Measurements from ENCODE around the gene ZFHX3. TPM values are rescaled to one million over a fixed set of nuclear protein-coding genes. Genes with fewer than 3 reads are reported as not detected.
"Not testable (repeated sequence)": the region's sequence is repeated elsewhere in the genome, so short reads cannot be mapped to it uniquely, and the experiment has no call there.

ZFHX3 gene
- polyA plus RNA-seq, 1 donor: 8.8 TPM

GRCh38 chr16:73023752-73024570 is 24.0 kb downstream of the ZFHX3 start:
- no peak for DNase-seq (ENCODE audit: low read depth)

GRCh38 chr16:73023320-73023719 is 24.6 kb downstream of the ZFHX3 start:
- no peak for DNase-seq (ENCODE audit: low read depth)

GRCh38 chr16:73022534-73022933 is 25.4 kb downstream of the ZFHX3 start:
- DNase-seq (ENCODE audit: low read depth): no peak

GRCh38 chr16:73021866-73022495 is 25.9 kb downstream of the ZFHX3 start:
- DNase-seq (ENCODE audit: low read depth): no peak

GRCh38 chr16:73020409-73020884 is 27.5 kb downstream of the ZFHX3 start:
- DNase-seq (ENCODE audit: low read depth): no peak

- no peak for DNase-seq (ENCODE audit: low read depth)
Observed at GRCh38 chr16:73019457-73020362, 28.2 kb downstream of the ZFHX3 start.

- DNase-seq (ENCODE audit: low read depth): no peak
Observed at GRCh38 chr16:73018821-73019456, 29.0 kb downstream of the ZFHX3 start.

DNA sequence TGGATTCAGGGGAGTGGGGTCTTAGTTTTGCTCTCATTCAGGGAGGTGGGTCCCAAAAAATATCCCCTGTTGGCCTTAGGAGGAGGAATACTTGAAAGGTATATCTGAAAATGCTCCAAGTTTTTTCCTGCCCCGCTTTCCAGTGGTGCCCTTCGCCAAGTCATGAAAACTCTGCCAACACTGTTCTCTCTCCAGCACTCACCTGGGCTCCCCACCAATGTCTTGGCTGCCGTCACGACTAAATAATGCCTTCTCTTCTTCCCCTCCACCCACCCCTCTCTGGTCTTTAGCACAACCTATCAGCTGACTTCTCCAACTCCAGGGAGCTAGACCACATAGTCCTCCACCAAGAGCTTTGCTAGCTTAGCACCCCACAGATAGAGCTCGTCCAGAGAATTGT is 30.6 kb downstream of the ZFHX3 start:
- DNase-seq (ENCODE audit: low read depth): no peak

DNA sequence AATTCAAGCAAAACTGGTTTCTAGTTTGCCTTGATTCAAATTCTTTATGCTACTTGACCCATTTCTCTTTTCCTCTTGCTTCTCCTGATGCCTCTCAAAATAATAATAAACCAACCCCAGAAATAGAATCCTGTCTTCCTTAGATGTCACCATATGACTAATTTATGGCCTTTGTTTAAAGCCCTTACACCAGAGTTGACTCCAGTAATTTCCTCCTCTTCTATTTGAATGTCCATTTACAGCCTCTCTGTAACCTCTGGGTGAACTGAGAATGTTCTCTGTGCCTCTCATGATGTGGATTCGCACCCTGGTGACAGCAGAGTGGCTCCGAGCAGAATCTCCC is 31.5 kb downstream of the ZFHX3 start:
- DNase-seq (ENCODE audit: low read depth): no peak

DNA sequence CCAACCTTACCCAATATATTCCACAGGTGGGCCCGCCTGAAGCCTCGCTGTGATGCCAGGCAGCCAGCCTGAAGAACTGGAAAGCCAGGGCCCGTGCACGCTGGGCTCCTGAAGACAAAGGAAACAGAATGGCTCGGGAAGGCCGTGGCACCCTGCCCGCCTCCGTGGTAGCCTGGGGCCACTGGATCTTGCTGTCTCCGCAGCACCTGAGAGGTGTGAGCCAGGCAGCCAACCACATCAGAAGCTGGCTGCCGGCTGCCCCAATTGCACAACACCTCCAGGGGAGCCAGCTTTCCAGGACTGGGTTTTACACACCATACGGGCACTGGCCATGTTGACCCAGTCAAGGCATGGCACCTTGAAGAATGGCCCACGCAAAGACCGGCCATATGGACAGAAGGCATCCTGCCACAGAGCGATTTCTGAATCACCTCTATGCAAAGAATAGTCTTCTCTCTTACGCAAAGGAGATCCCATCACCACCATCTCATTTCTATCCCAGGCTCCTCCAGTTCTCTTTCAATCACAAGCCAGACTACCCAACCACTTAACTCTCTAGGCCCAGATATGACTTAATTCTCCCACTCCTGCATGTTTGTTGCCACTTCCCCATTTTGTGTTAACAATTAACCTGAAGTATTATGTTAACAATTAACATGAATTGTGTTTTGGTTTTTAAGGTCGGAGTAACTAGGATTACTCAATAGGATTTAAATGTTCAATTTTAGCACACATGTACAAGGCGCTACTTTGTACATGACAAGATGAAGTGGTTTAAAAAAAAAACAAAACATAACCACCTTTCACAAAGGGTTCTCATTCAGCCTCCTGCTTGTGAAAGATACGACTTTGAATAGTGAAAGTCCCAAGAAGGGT is 32.1 kb downstream of the ZFHX3 start:
- DNase-seq (ENCODE audit: low read depth): no peak

GRCh38 chr16:73014768-73015167 is 33.2 kb downstream of the ZFHX3 start:
- DNase-seq (ENCODE audit: low read depth): no peak

DNA sequence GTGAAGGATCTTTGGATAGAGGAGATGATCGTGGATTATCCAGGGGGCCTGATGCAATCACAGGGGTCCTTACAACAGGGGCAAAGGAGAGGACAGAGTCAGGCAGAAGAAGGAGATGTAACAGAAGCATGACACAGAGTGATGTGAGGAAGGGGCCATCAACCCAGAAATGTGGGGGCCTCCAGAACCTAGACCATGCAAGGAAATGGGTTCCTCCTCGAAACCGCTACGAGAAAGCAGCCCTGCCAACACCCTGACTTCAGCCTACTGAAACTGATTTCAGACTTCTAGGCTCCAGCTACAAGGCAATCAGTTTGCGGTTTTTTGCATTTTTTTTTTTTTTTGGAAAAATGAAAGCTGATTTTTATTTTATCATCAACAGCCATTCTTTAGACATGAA is 34.0 kb downstream of the ZFHX3 start:
- no peak for DNase-seq (ENCODE audit: low read depth)

DNA sequence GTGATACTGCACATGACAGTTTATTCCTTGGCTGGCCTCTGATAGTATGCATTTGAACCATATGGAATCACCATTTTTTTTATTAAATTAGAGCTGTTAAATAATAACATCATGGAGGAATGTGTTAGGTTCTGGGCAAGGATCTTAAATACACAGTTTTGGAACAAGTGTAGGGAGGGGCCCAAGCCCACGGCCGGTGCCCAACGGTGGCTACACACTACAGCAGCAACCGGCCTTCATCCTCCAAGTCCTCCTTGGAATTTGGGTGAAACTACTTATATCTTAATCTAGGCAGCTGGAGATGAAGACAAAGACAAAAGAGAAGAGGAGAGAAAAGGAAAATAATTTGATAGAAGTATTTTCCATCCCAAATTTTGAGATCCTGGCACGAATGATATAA is 35.6 kb downstream of the ZFHX3 start:
- DNase-seq (ENCODE audit: low read depth): no peak

- DNase-seq (ENCODE audit: low read depth): no peak
Observed at GRCh38 chr16:73011926-73012325, 36.0 kb downstream of the ZFHX3 start.

GRCh38 chr16:73010150-73010676 is 37.7 kb downstream of the ZFHX3 start:
- no peak for DNase-seq (ENCODE audit: low read depth)

DNA sequence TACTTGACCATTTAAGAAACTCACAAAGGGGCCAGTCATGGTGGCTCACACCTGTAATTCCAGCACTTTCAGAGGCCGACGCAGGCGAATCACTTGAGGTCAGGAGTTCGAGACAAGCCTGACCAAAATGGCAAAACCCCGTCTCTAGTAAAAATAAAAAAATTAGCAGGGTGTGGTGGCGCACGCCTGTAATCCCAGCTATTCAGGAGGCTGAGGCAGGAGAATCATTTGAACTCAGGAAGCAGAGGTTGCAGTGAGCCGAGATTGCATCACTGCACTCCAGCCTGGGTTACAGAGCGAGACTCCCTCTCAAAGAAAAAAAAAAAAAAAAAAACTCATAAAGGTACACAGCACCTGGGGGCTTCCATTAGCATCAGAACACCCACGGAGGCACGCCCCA is 38.2 kb downstream of the ZFHX3 start:
- DNase-seq (ENCODE audit: low read depth): not testable (repeated sequence)

DNA sequence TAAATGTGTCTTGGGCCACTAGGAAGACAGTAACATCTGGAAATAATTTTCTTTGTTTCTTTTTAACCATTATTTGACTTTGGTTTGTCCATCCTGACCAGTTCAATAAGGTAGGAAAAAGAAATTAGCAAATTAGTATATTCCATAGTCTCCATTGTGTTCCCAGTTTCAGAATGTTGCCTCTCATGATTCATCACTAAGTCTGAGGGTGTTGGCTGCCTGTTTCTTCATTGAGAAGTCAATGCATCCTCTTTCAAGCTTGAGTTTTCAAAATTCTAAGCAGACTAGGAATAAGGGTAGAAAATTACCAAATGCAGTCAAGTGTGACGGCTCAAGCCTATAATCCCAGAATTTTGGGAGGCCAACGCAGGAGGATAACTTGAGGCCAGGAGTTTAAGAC is 41.9 kb downstream of the ZFHX3 start:
- DNase-seq (ENCODE audit: low read depth): no peak

DNA sequence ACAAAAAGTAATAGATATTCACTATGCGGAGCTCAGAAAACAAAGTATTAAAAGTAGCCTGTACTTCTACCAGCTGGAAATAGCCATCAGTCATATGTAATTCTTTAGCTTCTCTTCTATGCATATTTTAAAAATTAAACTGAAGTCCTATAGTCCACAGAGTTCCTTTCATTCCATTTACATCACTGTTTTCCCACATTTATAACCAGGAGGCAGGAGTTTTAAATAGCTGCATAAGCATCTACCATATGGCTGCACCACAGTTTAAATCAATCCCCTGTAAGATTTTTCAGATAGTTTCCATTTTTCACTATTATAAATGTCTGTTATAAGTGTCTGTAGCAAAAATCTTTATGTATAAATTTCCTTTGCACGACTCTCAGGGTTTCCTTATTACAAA is 45.1 kb downstream of the ZFHX3 start:
- no peak for DNase-seq (ENCODE audit: low read depth)

GRCh38 chr16:73000907-73001521 is 46.9 kb downstream of the ZFHX3 start:
- no peak for DNase-seq (ENCODE audit: low read depth)

Data from forelimb muscle (tissue), 1 donor.